ENCODE results near the gene SUPT5H. TPM values are rescaled to one million over a fixed set of nuclear protein-coding genes. Genes with fewer than 3 reads are reported as not detected.
"Not testable (repeated sequence)": the region's sequence is repeated elsewhere in the genome, so short reads cannot be mapped to it uniquely, and the experiment has no call there.

Gene SUPT5H
- polyA plus RNA-seq, 1 donor from 2014 or later: 92.5 TPM

DNA sequence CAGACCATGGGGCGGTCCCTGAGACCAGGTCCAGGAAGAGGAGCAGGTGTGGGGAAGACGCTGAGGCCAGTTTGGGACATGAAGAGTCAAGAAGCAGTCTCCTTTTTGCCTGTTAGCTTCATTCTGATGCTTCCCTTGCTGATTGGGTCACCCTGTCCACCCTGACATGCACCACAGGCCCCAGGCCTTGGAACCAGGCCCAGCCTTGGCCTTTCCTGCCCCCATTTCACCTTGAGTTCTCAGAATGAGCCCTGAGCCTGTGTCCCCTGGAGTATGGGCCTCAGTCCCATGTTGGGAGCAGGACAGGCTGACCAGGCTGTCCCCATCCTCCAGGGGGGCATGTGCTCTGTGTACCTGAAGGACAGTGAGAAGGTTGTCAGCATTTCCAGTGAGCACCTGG is 30.4 kb downstream of the SUPT5H start:
- Histone ChIP-seq H3K79me2 (replicated peaks; ENCODE audit: insufficient read depth, low read length) (no peaks in the 10 kb centered on the region), H3K27me3 (ENCODE audit: insufficient read depth, low read depth, low read length) (no peaks in the 10 kb centered on the region), H4K20me1 (ENCODE audit: insufficient read depth) (no peaks in the 10 kb centered on the region), H3K36me3 (ENCODE audit: insufficient read depth, low read length) (peaks cover 7% of the 10 kb centered on the region), H3F3A (ENCODE audit: insufficient read depth, low read length, poor library complexity, severe bottlenecking) (no peaks in the 10 kb centered on the region), H3K9me2 (ENCODE audit: insufficient read depth, low read length) (no peaks in the 10 kb centered on the region), H3K9me3 (ENCODE audit: low read length) (no peaks in the 10 kb centered on the region), H3K4me2 (ENCODE audit: low read length) (no peak overlapping the region), H3K27ac (ENCODE audit: low read length) (no peak overlapping the region), H2AFZ (ENCODE audit: low read depth, low read length) (no peak overlapping the region), H3K4me3 (ENCODE audit: low read length) (no peak overlapping the region), H3K9ac (ENCODE audit: low read length) (no peak overlapping the region)
- TF ChIP-seq MXI1 (conservative IDR thresholded peaks at IDR 0.05; ENCODE audit: poor library complexity, severe bottlenecking): no peak
- TF ChIP-seq POLR2AphosphoS5 (IDR thresholded peaks at IDR 0.05): no peak
- no peak for TF ChIP-seq SMC3 (conservative IDR thresholded peaks at IDR 0.05; ENCODE audit: poor library complexity)
- TF ChIP-seq RAD21 (conservative IDR thresholded peaks at IDR 0.05): no peak
- TF ChIP-seq TAF1 (IDR thresholded peaks at IDR 0.05; ENCODE audit: low read depth): no peak
- TF ChIP-seq EP300 (conservative IDR thresholded peaks at IDR 0.05; ENCODE audit: poor library complexity, severe bottlenecking): no peak
- TF ChIP-seq, protein P1, sequence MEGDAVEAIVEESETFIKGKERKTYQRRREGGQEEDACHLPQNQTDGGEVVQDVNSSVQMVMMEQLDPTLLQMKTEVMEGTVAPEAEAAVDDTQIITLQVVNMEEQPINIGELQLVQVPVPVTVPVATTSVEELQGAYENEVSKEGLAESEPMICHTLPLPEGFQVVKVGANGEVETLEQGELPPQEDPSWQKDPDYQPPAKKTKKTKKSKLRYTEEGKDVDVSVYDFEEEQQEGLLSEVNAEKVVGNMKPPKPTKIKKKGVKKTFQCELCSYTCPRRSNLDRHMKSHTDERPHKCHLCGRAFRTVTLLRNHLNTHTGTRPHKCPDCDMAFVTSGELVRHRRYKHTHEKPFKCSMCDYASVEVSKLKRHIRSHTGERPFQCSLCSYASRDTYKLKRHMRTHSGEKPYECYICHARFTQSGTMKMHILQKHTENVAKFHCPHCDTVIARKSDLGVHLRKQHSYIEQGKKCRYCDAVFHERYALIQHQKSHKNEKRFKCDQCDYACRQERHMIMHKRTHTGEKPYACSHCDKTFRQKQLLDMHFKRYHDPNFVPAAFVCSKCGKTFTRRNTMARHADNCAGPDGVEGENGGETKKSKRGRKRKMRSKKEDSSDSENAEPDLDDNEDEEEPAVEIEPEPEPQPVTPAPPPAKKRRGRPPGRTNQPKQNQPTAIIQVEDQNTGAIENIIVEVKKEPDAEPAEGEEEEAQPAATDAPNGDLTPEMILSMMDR (IDR thresholded peaks at IDR 0.05; ENCODE audit: poor library complexity, severe bottlenecking): no peak
- TF ChIP-seq EZH2 (IDR thresholded peaks at IDR 0.05; ENCODE audit: borderline replicate concordance, insufficient read depth, low read length, poor library complexity, severe bottlenecking): no peak
- TF ChIP-seq, protein P2, sequence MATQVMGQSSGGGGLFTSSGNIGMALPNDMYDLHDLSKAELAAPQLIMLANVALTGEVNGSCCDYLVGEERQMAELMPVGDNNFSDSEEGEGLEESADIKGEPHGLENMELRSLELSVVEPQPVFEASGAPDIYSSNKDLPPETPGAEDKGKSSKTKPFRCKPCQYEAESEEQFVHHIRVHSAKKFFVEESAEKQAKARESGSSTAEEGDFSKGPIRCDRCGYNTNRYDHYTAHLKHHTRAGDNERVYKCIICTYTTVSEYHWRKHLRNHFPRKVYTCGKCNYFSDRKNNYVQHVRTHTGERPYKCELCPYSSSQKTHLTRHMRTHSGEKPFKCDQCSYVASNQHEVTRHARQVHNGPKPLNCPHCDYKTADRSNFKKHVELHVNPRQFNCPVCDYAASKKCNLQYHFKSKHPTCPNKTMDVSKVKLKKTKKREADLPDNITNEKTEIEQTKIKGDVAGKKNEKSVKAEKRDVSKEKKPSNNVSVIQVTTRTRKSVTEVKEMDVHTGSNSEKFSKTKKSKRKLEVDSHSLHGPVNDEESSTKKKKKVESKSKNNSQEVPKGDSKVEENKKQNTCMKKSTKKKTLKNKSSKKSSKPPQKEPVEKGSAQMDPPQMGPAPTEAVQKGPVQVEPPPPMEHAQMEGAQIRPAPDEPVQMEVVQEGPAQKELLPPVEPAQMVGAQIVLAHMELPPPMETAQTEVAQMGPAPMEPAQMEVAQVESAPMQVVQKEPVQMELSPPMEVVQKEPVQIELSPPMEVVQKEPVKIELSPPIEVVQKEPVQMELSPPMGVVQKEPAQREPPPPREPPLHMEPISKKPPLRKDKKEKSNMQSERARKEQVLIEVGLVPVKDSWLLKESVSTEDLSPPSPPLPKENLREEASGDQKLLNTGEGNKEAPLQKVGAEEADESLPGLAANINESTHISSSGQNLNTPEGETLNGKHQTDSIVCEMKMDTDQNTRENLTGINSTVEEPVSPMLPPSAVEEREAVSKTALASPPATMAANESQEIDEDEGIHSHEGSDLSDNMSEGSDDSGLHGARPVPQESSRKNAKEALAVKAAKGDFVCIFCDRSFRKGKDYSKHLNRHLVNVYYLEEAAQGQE (IDR thresholded peaks at IDR 0.05; ENCODE audit: borderline replicate concordance): no peak

DNA sequence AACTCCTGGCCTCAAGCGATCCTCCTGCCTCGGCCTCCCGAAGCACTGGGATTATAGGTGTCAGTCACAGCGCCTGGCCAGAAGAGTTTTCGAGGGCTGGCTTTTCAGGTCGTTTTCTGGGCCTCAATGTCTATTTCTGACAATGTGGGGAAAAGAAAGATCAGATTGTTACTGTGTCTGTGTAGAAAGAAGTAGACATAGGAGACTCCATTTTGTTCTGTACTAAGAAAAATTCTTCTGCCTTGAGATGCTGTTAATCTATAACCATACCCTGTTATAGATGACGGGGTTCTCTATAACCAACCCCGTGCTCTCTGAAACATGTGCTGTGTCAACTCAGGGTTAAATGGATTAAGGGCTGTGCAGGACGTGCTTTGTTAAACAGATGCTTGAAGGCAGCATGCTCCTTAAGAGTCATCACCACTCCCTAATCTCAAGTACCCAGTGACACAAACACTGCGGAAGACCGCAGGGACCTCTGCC is 34.0 kb downstream of the SUPT5H start:
- H4K20me1 ChIP-seq (ENCODE audit: insufficient read depth); H3K9ac ChIP-seq (ENCODE audit: low read length); H3K9me3 ChIP-seq (ENCODE audit: low read length); H3K27ac ChIP-seq (ENCODE audit: low read length); H3K4me3 ChIP-seq (ENCODE audit: low read length); H3K4me2 ChIP-seq (ENCODE audit: low read length); H3K27me3 ChIP-seq (ENCODE audit: insufficient read depth, low read depth, low read length); H2AFZ ChIP-seq (ENCODE audit: low read depth, low read length); H3K36me3 ChIP-seq (ENCODE audit: insufficient read depth, low read length); H3K9me2 ChIP-seq (ENCODE audit: insufficient read depth, low read length); H3F3A ChIP-seq (ENCODE audit: insufficient read depth, low read length, poor library complexity, severe bottlenecking): not testable (repeated sequence)
- H3K79me2 ChIP-seq (replicated peaks; ENCODE audit: insufficient read depth, low read length): peaks cover 14% of the 10 kb centered on the region

DNA sequence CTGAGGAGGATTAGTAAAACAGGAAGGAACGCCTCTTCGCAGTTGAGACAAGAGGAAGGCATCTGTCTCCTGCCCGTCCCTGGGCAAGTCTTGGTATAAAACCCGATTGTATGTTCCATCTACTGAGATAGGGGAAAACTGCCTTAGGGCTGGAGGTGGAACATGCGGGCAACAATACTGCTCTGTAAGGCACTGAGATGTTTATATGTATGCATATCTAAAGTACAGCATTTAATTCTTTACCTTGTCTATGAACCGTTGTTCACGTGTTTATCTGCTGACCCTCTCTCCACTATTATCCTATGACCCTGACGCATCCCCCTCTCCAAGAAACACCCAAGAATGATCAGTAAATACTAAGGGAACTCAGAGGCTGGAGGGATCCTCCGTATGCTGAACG is 34.5 kb downstream of the SUPT5H start:
- Histone ChIP-seq H3K4me2 (ENCODE audit: low read length) (peak overlapping the region; percentile 81), H3K27ac (ENCODE audit: low read length) (peak overlapping the region; percentile 63), H3K9ac (ENCODE audit: low read length) (peak overlapping the region; percentile 87), H3K4me3 (ENCODE audit: low read length) (peak overlapping the region; percentile 89), H3K27me3 (ENCODE audit: insufficient read depth, low read depth, low read length) (no peaks in the 10 kb centered on the region), H2AFZ (ENCODE audit: low read depth, low read length) (peak overlapping the region; percentile 67), H3K79me2 (replicated peaks; ENCODE audit: insufficient read depth, low read length) (peaks cover 14% of the 10 kb centered on the region), H4K20me1 (ENCODE audit: insufficient read depth) (no peaks in the 10 kb centered on the region), H3K9me3 (ENCODE audit: low read length) (no peaks in the 10 kb centered on the region), H3K36me3 (ENCODE audit: insufficient read depth, low read length) (peaks cover 7% of the 10 kb centered on the region), H3K9me2 (ENCODE audit: insufficient read depth, low read length) (no peaks in the 10 kb centered on the region), H3F3A (ENCODE audit: insufficient read depth, low read length, poor library complexity, severe bottlenecking) (no peaks in the 10 kb centered on the region)
- TF ChIP-seq, protein P2 (IDR thresholded peaks at IDR 0.05; ENCODE audit: borderline replicate concordance): no peak
- TF ChIP-seq, protein P1 (IDR thresholded peaks at IDR 0.05; ENCODE audit: poor library complexity, severe bottlenecking): no peak
- TF ChIP-seq POLR2AphosphoS5 (IDR thresholded peaks at IDR 0.05) (no peak), RAD21 (conservative IDR thresholded peaks at IDR 0.05) (no peak), EZH2 (IDR thresholded peaks at IDR 0.05; ENCODE audit: borderline replicate concordance, insufficient read depth, low read length, poor library complexity, severe bottlenecking) (no peak), EP300 (conservative IDR thresholded peaks at IDR 0.05; ENCODE audit: poor library complexity, severe bottlenecking) (no peak), TAF1 (IDR thresholded peaks at IDR 0.05; ENCODE audit: low read depth) (no peak), MXI1 (conservative IDR thresholded peaks at IDR 0.05; ENCODE audit: poor library complexity, severe bottlenecking) (no peak), SMC3 (conservative IDR thresholded peaks at IDR 0.05; ENCODE audit: poor library complexity) (no peak)

Measured in neural cell (in vitro differentiated cells).